Measurements from ENCODE around the gene PNKD. TPM values are rescaled to one million over a fixed set of nuclear protein-coding genes. Genes with fewer than 3 reads are reported as not detected.

The PNKD gene
- total RNA-seq, result 26.2 TPM

DNA sequence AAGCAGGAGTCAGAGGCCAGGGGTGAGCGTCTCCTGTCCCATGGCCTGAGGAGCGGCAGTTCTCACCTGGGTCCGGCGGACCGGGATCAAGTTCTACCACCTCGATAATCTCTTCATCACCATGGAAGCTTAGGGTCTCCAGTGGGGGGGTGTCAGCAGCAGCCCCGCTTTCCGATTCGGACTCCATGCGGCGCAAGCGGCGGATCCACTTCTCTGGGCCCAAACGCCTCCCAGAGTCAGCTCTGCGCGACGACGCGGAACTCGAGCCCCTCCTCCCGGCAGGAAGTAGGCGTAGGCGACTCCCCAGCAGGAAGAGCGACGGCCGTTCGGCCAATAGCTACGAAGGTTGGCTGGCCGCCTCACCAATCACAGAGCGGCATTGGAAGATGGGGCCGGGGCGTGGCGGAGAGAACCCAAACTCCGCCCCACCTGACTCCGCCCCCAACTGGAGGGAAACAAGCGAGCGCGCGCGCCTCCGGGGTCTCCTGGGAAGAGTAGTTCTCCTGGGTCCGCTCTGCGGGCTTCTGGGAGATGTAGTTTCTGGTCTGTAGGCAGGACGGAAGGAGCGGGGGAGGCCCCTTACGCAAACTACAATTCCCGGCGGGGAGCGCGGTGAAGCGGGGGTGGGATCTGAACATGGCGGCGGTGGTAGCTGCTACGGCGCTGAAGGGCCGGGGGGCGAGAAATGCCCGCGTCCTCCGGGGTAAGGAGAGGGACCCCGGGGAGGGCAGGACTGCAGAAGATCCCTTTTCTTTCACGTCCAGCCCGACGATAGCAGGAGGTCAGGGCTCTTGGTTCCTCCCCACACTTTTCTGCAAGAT lies at the start of gene PNKD, which contains the start of gene AAMP:
PNKD (plus strand) TSS at position 620 of the 821 bp plus-strand sequence; CDS start at position 637, 17 bp downstream.
AAMP (minus strand) TSS at position 238 of the 821 bp plus-strand sequence; CDS start at position 187, 51 bp downstream.

DNA sequence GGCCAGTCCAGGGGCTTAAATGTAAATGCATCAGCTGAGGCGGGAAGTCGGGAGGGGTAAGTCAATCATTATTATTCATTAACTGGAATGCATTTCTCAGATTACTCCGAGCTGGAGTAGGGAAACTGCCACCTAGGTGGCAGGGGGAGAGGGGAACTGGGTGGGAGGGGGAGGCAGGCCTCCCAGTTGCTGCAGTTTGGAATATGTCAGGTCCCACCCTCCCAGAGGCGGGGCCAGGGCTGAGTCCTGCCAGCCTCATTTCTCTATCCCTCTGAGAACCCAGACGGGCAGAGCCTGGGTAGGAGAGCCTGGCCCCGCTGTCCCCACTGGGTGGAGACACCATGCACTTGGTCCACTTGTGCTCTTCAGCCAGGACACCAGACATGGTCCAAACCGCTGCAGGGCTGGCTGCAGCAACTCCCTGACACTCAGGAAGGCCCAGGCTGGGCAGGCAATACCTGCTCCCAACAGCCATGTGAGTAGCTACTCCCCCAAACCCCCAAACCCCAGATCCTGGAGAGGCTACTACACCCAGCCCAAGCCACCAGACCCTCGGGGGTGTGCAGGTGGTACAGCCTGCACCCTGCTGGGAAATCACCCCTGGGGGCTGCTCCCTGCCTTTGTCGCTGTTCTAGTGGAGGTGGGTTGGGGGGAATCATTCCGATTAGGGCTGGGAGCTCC lies 9.4 kb upstream of the PNKD start, which contains the start of gene GPBAR1:
GPBAR1 (plus strand) TSS at position 274 of the 681 bp plus-strand sequence. CDS start 1,710 bp downstream, outside the sequence.

GRCh38 chr2:218292048-218293014 lies 22.0 kb downstream of the PNKD start, which contains the start of gene TMBIM1:
Gene TMBIM1, minus strand, starts transcription at chr2:218292503. Its CDS starts 10,362 bp downstream, at chr2:218282141.

DNA sequence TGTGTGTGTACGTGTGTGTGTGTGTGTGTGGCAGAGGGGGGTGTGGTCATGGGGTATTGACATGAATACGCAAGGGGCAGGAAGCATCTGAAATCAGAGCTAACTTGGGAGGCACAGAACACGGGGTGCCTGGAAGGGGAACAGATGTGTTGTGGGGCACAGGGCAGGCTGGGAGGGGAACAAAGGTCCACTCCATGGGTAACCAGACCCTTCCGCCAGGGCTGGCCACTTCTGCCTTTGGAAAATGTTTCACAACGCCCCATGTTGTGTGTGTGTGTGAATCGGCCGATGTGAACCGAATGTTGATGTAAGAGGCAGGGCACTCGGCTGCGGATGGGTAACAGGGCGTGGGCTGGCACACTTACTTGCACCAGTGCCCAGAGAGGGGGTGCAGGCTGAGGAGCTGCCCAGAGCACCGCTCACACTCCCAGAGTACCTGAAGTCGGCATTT lies 111.6 kb downstream of the PNKD start, which contains the start of gene SLC11A1:
SLC11A1 (plus strand) TSS at position 358 of the 451 bp plus-strand sequence. CDS start 96 bp downstream, outside the sequence.

Other genes starting within 250 kb of the PNKD start
- gene RUFY4, start 201.3 kb upstream of the PNKD start, total RNA-seq, result not detected
- gene CXCR2, start 144.5 kb upstream of the PNKD start, total RNA-seq, result 0.99 TPM
- gene CXCR1, start 103.6 kb upstream of the PNKD start, total RNA-seq, result 0.33 TPM
- gene ARPC2, start 53.3 kb upstream of the PNKD start, total RNA-seq, result 138 TPM
- gene GPBAR1, start 9.5 kb upstream of the PNKD start, total RNA-seq, result not detected
- gene AAMP, start 382 bp upstream of the PNKD start, total RNA-seq, result 126 TPM
- 56.5 TPM for gene TMBIM1, start 22.0 kb downstream of the PNKD start, total RNA-seq
- not detected for gene CATIP, start 86.3 kb downstream of the PNKD start, total RNA-seq
- gene SLC11A1, start 111.8 kb downstream of the PNKD start, total RNA-seq, result 7.8 TPM
- 59.0 TPM for gene CTDSP1, start 129.3 kb downstream of the PNKD start, total RNA-seq
- gene VIL1, start 148.6 kb downstream of the PNKD start, total RNA-seq, result not detected

All from camera-type eye (tissue), 1 donor.